ENCODE measurements around the gene FOXI1.

GRCh38 chr5:170154297-170154696, 48.6 kb downstream of the FOXI1 start:
- TF ChIP-seq POLR2AphosphoS5 (IDR thresholded peaks at IDR 0.05; ENCODE audit: low read depth, low read length) (no peak), REST (IDR thresholded peaks at IDR 0.05; ENCODE audit: insufficient read depth in 1 of 2, low read depth in 2 of 2, low read length in 2 of 2) (no peak), TAF1 (IDR thresholded peaks at IDR 0.05; ENCODE audit: borderline replicate concordance, insufficient read depth, low read length) (no peak), SIN3A (IDR thresholded peaks at IDR 0.05; ENCODE audit: borderline replicate concordance, insufficient read depth, low read length) (no peak), FOXP2 (optimal IDR thresholded peaks at IDR 0.05; ENCODE audit: borderline replicate concordance, extremely low read depth, extremely low read length, insufficient read depth) (no peak)
